ENCODE measurements around the gene S100A8. TPM values are rescaled to one million over a fixed set of nuclear protein-coding genes. Genes with fewer than 3 reads are reported as not detected.
"Not testable (repeated sequence)": the region's sequence is repeated elsewhere in the genome, so short reads cannot be mapped to it uniquely, and the experiment has no call there.

The S100A8 gene
- total and polyA plus RNA-seq, 7 donors = 14.2 to 109 (median 82.2) TPM; not detected in 1

DNA sequence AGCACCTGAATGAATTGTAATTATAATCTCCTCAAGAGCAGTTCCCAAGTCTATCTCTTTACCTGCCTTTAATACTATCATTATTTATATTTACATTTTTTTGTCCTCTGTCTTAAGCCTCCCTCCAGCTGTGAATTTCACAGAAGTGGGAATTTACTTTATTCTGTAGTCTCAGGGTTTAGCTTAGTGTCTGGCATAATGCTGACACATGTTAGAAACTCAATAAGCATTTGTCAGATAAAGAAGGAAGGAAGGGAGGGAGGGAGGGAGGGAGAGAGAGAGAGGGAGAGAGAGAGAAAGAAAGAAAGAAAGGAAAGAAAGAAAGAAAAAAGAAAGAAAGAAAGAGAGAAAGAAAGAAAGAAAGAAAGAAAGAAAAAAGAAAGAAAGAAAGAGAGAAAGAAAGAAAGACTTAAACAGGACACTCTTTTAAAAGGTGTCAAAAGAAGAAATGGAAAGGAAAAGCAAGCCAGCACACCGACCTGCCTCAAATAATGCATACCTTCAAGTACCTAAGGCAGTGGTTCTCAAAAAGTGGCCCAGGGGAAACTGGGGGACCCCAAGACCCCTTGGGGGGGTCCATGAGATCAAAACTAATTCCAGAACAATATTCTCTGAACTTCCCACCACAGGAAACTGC, 40.4 kb downstream of the S100A8 start:
- 23 to 60% methylated on average over 1 of the region's 1 CpG for WGBS, 2 donors
- H3K9me3 ChIP-seq = no peaks in the 10 kb centered on the region
- H3K27ac ChIP-seq = no peak overlapping the region
- TF ChIP-seq POLR2A (IDR thresholded peaks at IDR 0.05) (no peak), POLR2AphosphoS5 (IDR thresholded peaks at IDR 0.05) (no peak), EP300 (IDR thresholded peaks at IDR 0.05) (no peak)
- TF ChIP-seq, protein P1, sequence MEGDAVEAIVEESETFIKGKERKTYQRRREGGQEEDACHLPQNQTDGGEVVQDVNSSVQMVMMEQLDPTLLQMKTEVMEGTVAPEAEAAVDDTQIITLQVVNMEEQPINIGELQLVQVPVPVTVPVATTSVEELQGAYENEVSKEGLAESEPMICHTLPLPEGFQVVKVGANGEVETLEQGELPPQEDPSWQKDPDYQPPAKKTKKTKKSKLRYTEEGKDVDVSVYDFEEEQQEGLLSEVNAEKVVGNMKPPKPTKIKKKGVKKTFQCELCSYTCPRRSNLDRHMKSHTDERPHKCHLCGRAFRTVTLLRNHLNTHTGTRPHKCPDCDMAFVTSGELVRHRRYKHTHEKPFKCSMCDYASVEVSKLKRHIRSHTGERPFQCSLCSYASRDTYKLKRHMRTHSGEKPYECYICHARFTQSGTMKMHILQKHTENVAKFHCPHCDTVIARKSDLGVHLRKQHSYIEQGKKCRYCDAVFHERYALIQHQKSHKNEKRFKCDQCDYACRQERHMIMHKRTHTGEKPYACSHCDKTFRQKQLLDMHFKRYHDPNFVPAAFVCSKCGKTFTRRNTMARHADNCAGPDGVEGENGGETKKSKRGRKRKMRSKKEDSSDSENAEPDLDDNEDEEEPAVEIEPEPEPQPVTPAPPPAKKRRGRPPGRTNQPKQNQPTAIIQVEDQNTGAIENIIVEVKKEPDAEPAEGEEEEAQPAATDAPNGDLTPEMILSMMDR (IDR thresholded peaks at IDR 0.05) = no peak
- no peaks in the 10 kb centered on the region for H3K4me1 ChIP-seq
- DNase-seq = no peak
- no peaks in the 10 kb centered on the region for H3K36me3 ChIP-seq
- H3K27me3 ChIP-seq = peaks cover 0 to 32% (median 0%) of the 10 kb centered on the region in 3 donors
- intact Hi-C loops (cut with DNase I) = no loop called here
- H3K4me3 ChIP-seq = no peak overlapping the region

DNA sequence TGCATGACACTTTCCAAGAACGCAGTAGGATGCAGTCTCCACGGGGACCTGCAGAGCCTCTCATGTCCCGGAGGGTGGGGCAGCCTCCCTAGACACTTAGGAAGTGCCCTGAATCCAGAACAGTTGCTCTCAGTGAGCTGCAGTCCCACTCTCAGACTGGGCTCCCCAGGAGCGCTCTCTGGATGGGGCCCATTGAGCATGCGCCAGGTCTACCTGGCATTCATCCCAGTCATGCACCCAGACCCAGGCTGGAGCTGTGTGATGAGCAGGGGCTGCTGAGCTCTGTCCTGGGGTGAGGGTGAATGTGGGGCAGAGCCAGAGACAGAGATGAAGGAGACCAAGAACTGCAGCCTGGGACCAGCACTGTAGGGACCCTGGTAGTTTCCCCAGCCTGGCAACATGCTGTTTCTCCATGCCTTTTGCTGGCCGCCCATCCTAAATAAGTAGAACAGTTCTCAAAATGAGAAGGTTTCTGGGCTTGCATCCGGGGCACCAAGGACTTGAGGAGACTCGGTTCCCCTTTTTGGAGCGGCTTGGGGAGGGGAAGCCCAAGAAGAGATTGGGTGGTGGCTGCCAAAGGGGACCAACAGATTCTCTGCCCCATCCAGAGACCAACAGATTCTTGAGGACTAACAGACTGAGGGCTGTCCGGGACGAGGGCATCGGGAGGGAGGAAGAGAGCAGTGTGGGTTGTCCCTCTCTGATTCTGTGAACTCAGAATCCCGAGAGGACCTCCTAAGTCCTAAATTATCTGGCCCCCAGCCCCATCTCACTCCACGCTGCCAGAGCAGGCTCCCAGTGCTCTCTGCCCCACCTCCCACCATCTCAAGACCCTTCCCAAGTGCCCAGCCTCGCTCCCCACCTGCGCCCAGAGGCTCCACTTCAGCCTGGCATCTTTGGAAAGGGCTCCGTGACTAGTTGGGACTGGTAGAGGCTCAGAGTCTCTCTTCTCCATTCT, 41.2 kb downstream of the S100A8 start:
- Histone ChIP-seq H3K27me3 (peaks cover 0 to 32% (median 0%) of the 10 kb centered on the region in 3 donors), H3K4me3 (no peak overlapping the region), H3K4me1 (no peaks in the 10 kb centered on the region), H3K36me3 (no peaks in the 10 kb centered on the region), H3K9me3 (no peaks in the 10 kb centered on the region), H3K27ac (no peak overlapping the region)
- TF ChIP-seq, protein P1 (IDR thresholded peaks at IDR 0.05) = no peak
- TF ChIP-seq POLR2A (IDR thresholded peaks at IDR 0.05) (no peak), POLR2AphosphoS5 (IDR thresholded peaks at IDR 0.05) (no peak), EP300 (IDR thresholded peaks at IDR 0.05) (no peak)
- WGBS, 2 donors = 69 to 80% methylated on average over 17 of the region's 17 CpGs
- DNase-seq = no peak
- intact Hi-C loops (cut with DNase I) = no loop called here

DNA sequence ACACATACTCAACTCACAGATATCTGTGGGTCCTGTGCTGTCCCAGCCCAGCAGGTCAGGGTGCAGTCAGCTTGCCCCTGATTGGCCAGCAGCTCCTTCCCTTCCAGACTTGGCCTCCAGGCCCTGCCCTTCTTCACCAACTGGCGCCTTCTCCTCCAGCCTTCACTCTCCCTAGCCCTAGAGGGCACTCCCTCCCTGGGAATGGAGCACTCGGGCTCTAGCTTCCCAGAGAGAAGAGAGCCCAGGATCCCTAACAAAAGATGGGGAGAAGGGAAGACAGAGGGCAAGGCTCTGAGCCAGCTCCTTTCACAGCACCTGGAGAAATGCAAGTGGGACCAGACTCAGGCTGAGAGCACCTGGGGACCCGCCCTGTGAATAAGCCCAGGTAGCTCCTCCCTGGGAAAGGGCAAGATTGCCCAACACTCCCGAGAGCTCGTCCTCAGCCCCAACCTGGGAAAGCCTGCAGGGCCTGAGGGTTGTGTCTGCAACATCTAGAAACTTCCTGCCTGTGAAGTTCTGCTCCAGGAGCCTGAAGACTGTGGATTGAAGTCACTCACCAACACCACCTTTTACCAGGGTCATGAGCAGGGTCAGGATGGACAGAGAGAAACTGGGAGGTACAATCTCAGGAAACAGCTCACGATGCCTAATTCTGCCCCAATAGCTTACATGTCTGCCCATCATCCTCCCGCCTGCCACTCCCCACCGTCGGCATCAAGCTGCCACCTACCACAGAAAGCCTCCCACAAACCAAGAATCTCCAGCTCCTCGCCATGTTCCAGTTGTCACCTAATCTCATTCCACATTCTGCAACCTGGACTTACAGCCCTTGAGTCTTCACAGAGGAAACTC, 42.1 kb downstream of the S100A8 start, which contains the start of gene PGLYRP4:
Gene PGLYRP4 (minus strand): TSS at position 331 of the 852 bp plus-strand sequence. CDS start 909 bp downstream, outside the sequence.
- WGBS, 2 donors = 52 to 75% methylated on average over 10 of the region's 10 CpGs
- Histone ChIP-seq H3K9me3 (no peaks in the 10 kb centered on the region), H3K36me3 (no peaks in the 10 kb centered on the region), H3K27ac (no peak within 1 kb of the TSS), H3K4me3 (no peak within 1 kb of the TSS), H3K4me1 (no peaks in the 10 kb centered on the region), H3K27me3 (peaks cover 0 to 32% (median 0%) of the 10 kb centered on the region in 3 donors)
- TF ChIP-seq, protein P1 (IDR thresholded peaks at IDR 0.05) = no peak
- no peak for TF ChIP-seq POLR2A (IDR thresholded peaks at IDR 0.05)
- TF ChIP-seq POLR2AphosphoS5 (IDR thresholded peaks at IDR 0.05) = no peak
- no peak for TF ChIP-seq EP300 (IDR thresholded peaks at IDR 0.05)
- no peak for DNase-seq
- intact Hi-C loops (cut with DNase I) = no loop called here

DNA sequence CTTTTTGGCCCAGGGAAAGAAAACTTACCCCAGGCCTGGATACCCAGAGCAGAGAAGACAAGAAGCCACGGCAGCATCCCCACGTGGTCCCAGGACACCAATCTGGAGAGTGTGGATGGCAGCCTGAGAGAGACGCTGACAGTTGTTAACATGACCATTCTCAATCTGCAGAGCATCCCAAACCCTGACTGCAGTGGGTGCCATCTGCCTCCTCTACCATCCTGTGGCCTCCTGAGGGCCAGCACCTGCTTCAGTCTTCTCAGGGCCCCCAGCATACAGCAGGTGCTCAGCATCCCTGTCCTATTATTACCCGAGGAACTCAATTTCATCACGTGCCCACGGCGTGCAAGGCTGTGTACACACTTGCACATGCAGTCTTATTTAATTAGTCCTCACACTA, 43.0 kb downstream of the S100A8 start:
- Histone ChIP-seq H3K36me3 (no peaks in the 10 kb centered on the region), H3K27ac (no peak overlapping the region), H3K9me3 (no peaks in the 10 kb centered on the region), H3K4me1 (no peaks in the 10 kb centered on the region), H3K4me3 (no peak overlapping the region), H3K27me3 (peaks cover 0 to 32% (median 0%) of the 10 kb centered on the region in 3 donors)
- WGBS, 2 donors = 57 to 65% methylated on average over 7 of the region's 7 CpGs
- intact Hi-C loops (cut with DNase I) = no loop called here
- TF ChIP-seq POLR2A (IDR thresholded peaks at IDR 0.05) (no peak), EP300 (IDR thresholded peaks at IDR 0.05) (no peak), POLR2AphosphoS5 (IDR thresholded peaks at IDR 0.05) (no peak)
- TF ChIP-seq, protein P1 (IDR thresholded peaks at IDR 0.05) = no peak
- no peak for DNase-seq

DNA sequence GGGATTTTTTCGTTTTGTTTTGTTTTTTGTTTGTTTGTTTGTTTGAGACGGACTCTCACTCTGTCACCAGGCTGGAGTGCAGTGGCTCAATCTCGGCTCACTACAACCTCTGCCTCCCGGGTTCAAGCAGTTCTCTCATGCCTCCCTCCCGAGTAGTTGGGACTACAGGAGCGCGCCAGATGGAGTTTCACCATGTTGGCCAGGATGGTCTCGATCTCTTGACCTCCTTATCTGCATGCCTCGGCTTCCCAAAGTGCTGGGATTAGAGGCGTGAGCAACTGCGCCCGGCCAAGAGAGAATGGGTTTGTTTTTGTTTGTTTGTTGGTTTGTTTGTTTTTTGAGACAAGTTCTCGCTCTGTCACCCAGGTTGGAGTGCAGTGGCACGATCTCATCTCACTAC, 43.8 kb downstream of the S100A8 start:
- peaks cover 0 to 32% (median 0%) of the 10 kb centered on the region in 3 donors for H3K27me3 ChIP-seq
- intact Hi-C loops (cut with DNase I); H3K36me3 ChIP-seq; H3K9me3 ChIP-seq; DNase-seq; H3K4me1 ChIP-seq; H3K27ac ChIP-seq; H3K4me3 ChIP-seq: not testable (repeated sequence)
- WGBS, 2 donors = 77 to 85% methylated on average over 14 of the region's 14 CpGs
